RWPE2 (cell line): ENCODE measurements around the gene GOSR2.

ENCODE experiments used
- ATAC-seq: fragments of 200-7000 bp; cut with Tn5 transposase; 3 replicates; pipeline ENCODE4 v1.9.1; 2021; ENCODE audit warnings: low read depth
- DNase-seq: peaks from one replicate; pipeline ENCODE4 v3.0.0-alpha.2; 2020; ENCODE audit warnings: low spot score
- H3K27ac ChIP-seq: fragments of 450-650 bp; 2 replicates; pipeline ENCODE4 v1.5.1; 2017; ENCODE audit warnings: mild to moderate bottlenecking; ENCODE audit not compliant: poor library complexity, severe bottlenecking
- H3K27me3 ChIP-seq: fragments of 250-450 bp; sonication (Bioruptor Pico); 2 replicates; pipeline ENCODE4 v1.5.1; 2021; ENCODE audit warnings: mild to moderate bottlenecking, moderate library complexity; ENCODE audit not compliant: insufficient read depth, poor library complexity, severe bottlenecking
- H3K36me3 ChIP-seq: fragments of 250-450 bp; sonication (Bioruptor Pico); 2 replicates; pipeline ENCODE4 v1.5.1; 2020; ENCODE audit warnings: low read depth, mild to moderate bottlenecking, moderate library complexity
- H3K4me1 ChIP-seq: fragments of 250-450 bp; sonication (Bioruptor Pico); 2 replicates; pipeline ENCODE4 v1.5.1; 2021; ENCODE audit warnings: mild to moderate bottlenecking, moderate library complexity; ENCODE audit not compliant: insufficient read depth, poor library complexity, severe bottlenecking
- H3K4me3 ChIP-seq: fragments of 250-450 bp; sonication (Bioruptor Pico); 2 replicates; pipeline ENCODE4 v1.5.1; 2021; ENCODE audit warnings: mild to moderate bottlenecking, moderate library complexity; ENCODE audit not compliant: severe bottlenecking
- H3K9me3 ChIP-seq: fragments of 250-450 bp; sonication (Bioruptor Pico); 2 replicates; pipeline ENCODE4 v1.5.1; 2021; ENCODE audit warnings: mild to moderate bottlenecking, moderate library complexity; ENCODE audit not compliant: severe bottlenecking
- TF ChIP-seq, protein P1 (sequence below): fragments of 450-650 bp; IDR thresholded peaks from one replicate; pipeline ENCODE4 v1.5.1; 2017; ENCODE audit warnings: mild to moderate bottlenecking, moderate library complexity; ENCODE audit not compliant: poor library complexity, severe bottlenecking

The GOSR2 gene

DNA sequence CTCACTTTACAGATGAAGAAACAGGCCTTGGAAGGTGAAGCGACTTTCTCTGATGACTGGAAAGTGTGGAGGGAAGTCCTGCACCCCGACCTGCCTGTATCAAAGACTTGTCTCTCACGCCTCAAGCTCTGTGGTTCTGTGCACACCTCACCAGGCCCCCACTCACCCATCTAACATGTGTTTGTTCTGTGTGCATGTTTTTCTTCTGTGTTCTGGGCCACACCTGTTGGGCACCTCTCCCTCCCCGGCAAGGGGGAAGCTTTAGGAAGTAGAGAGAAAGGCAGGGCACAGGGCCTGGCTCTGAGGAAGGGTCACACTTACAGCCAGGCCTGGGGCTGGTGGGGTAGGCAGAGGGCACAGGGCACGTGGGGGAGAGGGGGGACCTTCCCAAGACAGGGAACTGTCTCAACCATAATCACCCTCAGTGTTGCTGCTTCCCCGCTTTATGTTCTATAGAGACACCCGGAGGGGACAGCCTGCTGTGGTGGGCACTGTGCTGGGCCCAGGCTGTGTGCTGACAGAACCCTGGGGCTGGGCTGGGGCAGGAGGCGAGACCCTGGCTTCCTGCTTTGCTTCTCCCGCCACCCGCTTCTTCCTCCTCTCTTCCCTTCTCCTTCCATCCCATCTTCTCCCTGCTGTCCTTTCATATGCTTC is 48.8 kb downstream of the GOSR2 start:
- TF ChIP-seq, protein P1, sequence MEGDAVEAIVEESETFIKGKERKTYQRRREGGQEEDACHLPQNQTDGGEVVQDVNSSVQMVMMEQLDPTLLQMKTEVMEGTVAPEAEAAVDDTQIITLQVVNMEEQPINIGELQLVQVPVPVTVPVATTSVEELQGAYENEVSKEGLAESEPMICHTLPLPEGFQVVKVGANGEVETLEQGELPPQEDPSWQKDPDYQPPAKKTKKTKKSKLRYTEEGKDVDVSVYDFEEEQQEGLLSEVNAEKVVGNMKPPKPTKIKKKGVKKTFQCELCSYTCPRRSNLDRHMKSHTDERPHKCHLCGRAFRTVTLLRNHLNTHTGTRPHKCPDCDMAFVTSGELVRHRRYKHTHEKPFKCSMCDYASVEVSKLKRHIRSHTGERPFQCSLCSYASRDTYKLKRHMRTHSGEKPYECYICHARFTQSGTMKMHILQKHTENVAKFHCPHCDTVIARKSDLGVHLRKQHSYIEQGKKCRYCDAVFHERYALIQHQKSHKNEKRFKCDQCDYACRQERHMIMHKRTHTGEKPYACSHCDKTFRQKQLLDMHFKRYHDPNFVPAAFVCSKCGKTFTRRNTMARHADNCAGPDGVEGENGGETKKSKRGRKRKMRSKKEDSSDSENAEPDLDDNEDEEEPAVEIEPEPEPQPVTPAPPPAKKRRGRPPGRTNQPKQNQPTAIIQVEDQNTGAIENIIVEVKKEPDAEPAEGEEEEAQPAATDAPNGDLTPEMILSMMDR: no peak
- Histone ChIP-seq H3K4me3 (no peak overlapping the region), H3K9me3 (no peaks in the 10 kb centered on the region), H3K36me3 (no peaks in the 10 kb centered on the region), H3K27me3 (peaks cover 10% of the 10 kb centered on the region), H3K27ac (no peak overlapping the region), H3K4me1 (no peaks in the 10 kb centered on the region)
- ATAC-seq (no peak), DNase-seq (no peak)

DNA sequence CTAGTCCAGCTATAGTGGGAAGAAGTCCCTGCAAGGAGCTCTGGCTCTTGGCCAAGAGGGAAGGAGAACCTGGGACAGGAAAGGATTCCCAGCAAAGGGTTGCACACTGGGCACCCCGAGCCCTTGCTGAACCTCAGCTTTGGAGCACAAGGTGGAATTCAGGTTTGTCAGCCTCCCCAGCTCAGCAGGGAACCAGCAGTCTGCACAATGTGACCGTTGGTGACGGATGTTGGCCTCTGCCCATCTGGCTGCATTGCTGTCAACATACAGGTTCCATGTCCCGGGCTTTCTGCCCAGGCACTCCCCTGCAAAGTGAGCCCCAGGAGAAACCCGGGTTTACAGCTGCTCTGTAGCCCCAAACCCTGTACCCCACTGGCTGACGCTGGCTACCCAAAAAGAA is 49.4 kb downstream of the GOSR2 start:
- Histone ChIP-seq H3K9me3 (no peaks in the 10 kb centered on the region), H3K27ac (no peak overlapping the region), H3K4me1 (no peaks in the 10 kb centered on the region), H3K36me3 (no peaks in the 10 kb centered on the region), H3K4me3 (no peak overlapping the region), H3K27me3 (peaks cover 15% of the 10 kb centered on the region)
- TF ChIP-seq, protein P1: no peak
- ATAC-seq (no peak), DNase-seq (no peak)

DNA sequence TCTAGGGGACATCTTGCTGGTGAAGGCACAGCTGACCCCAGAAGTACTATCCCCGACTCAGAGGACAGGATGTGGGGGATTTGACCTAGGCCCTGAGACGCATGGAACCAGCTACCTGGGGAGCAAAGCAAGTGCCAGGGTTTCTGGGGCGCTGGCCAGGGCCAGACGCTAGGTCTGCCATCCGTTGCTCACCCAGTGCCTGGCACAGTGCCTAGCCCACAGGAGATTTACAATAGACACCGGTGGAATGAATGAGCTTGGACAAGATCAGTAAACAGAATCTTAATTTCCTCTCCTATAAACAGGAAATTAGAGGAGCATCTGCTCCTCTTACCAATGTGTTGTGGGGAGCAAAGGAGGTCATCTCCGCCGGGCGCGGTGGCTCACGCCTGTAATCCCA is 51.1 kb downstream of the GOSR2 start:
- TF ChIP-seq, protein P1: no peak
- DNase-seq (no peak), ATAC-seq (no peak)
- Histone ChIP-seq H3K36me3 (no peaks in the 10 kb centered on the region), H3K4me1 (no peaks in the 10 kb centered on the region), H3K27ac (no peak overlapping the region), H3K4me3 (no peak overlapping the region), H3K27me3 (peaks cover 33% of the 10 kb centered on the region), H3K9me3 (no peaks in the 10 kb centered on the region)

DNA sequence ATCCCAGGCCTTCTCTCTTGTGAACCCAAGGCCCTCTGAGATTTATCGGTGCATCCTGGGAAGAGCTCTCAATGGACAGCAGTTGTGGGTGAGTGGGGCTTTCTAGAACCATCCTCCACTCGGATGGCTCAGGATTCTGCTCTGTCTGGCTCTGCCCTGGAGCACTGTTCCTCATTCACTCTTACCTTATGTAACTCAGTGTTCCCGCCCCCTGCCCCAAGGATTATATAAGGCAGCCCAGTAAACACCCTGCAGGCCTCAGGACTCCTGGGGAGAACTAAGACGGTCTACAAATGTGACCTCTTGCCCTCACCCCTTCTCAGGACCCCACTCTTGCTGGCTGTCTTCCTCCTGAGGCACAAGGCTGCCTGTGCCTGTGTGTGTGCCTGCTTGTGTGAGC is 52.3 kb downstream of the GOSR2 start:
- TF ChIP-seq, protein P1: no peak
- no peak overlapping the region for H3K27ac ChIP-seq
- no peaks in the 10 kb centered on the region for H3K36me3 ChIP-seq
- no peak for ATAC-seq
- no peak overlapping the region for H3K4me3 ChIP-seq
- H3K27me3 ChIP-seq: peaks cover 43% of the 10 kb centered on the region
- no peaks in the 10 kb centered on the region for H3K9me3 ChIP-seq
- no peak for DNase-seq
- no peaks in the 10 kb centered on the region for H3K4me1 ChIP-seq

DNA sequence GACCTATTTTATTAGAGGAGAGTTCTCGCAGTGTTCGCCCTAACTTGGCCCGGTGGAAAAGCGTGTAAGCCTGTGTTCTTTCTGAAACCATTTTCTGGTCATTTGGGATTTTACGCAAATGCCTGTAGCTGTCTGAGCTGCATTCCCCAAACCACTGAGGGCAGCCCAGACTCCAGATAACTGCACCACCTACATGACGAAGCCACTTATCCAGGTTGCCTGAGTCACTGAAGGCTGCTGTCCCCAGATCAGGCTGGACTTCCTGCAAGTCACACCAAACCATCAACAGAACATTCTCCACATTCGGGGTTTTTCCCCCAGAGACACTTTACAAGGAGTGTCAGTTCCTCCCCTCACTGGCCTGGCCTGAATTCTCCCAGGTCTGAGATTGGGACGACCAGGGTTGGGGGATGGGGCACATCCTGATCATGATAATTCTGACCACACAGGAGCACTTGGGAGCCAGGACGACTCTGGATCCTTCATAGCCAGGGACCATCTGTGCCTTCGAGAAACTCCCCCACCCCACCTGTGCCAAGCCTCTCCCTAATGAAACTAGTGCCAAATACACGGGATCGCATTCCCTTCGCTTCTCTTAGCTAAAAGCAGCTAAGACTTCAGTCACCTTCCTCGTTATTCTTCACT is 53.8 kb downstream of the GOSR2 start:
- DNase-seq: no peak
- Histone ChIP-seq H3K4me3 (no peak overlapping the region), H3K27ac (no peak overlapping the region), H3K9me3 (no peaks in the 10 kb centered on the region), H3K4me1 (no peaks in the 10 kb centered on the region), H3K36me3 (no peaks in the 10 kb centered on the region), H3K27me3 (peaks cover 52% of the 10 kb centered on the region)
- no peak for ATAC-seq
- TF ChIP-seq, protein P1: no peak
